NT2/D1 (cell line): Measurements from ENCODE around the gene INO80.

ENCODE experiments used
- SUZ12 ChIP-seq: IDR thresholded peaks from 2 replicates; pipeline ENCODE4 v1.6.1; 2011; ENCODE audit not compliant: insufficient read length, insufficient read depth; ENCODE audit errors: extremely low read depth
- YY1 ChIP-seq: IDR thresholded peaks from 2 replicates; pipeline ENCODE4 v1.6.1; 2011; ENCODE audit not compliant: insufficient read length, insufficient read depth
- ZNF274 ChIP-seq: IDR thresholded peaks from 2 replicates; pipeline ENCODE4 v1.6.1; 2011; ENCODE audit warnings: mild to moderate bottlenecking, low read depth, low read length

GRCh38 chr15:40942878-40943277, 173.2 kb downstream of the INO80 start:
- TF ChIP-seq SUZ12 (no peak), YY1 (no peak), ZNF274 (no peak)
